GM12878 (cell line): ENCODE data around the gene PSMB9. TPM values are rescaled to one million over a fixed set of nuclear protein-coding genes. Genes with fewer than 3 reads are reported as not detected.

Experiments used
- ATAC-seq: fragments of 200-7000 bp; cut with Tn5 transposase; 3 replicates; pipeline ENCODE4 v1.9.1; 2020; ENCODE audit warnings: mild to moderate bottlenecking, moderate library complexity
- BruUV-seq: library from RNA; stranded (reverse); fragments of 400-500 nt; replicated peaks from 2 replicates; lab custom pipeline; 2021; lab: Mats Ljungman, UMichigan
- CTCF ChIA-PET: fragments of 300-600 bp; sonication (Branson Sonifier 250); formaldehyde crosslinking; extraction: SDS; loops from one replicate; lab custom pipeline; 2021; ENCODE audit warnings: inconsistent platforms; lab: Yijun Ruan, JAX
- POLR2A ChIA-PET: fragments of 350-600 bp; formaldehyde crosslinking; extraction: SDS; loops from one replicate; lab custom pipeline; 2021; ENCODE audit warnings: inconsistent platforms; lab: Charles Lee
- RAD21 ChIA-PET: fragments of 300-600 bp; sonication (Branson Sonifier 250); formaldehyde crosslinking; loops from one replicate; lab custom pipeline; 2023; ENCODE audit warnings: antibody characterized with exemption; ENCODE audit not compliant: unreplicated experiment; lab: Charles Lee
- SMC1A ChIA-PET: fragments of 300-600 bp; sonication (Branson Sonifier 250); formaldehyde crosslinking; loops from one replicate; lab custom pipeline; 2023; ENCODE audit not compliant: unreplicated experiment, uncharacterized antibody; lab: Charles Lee
- DNase-seq: peaks from one replicate; pipeline ENCODE4 v3.0.0-alpha.2; 2011; ENCODE audit warnings: low read depth, low spot score
- FAIRE-seq: peaks from 3 replicates; lab custom pipeline; 2011; peaks lifted over from hg19 to GRCh38; lab: Jason Lieb, UNC
- H2AFZ ChIP-seq: 2 replicates; pipeline ENCODE4 v1.6.0; 2011; ENCODE audit warnings: low read depth, low read length, control low read depth; ENCODE audit not compliant: control insufficient read depth
- H3K27ac ChIP-seq: 2 replicates; pipeline ENCODE4 v1.5.1; 2011; ENCODE audit warnings: control low read depth; ENCODE audit not compliant: control insufficient read depth, insufficient read depth
- H3K27me3 ChIP-seq, 2 experiments: replicated peaks in 1 of 2; 2 replicates each; pipeline versions ENCODE4 v1.6.0 to v1.6.1; 2011; ENCODE audit warnings: low read length in 1 of 2; ENCODE audit not compliant: control insufficient read depth in 2 of 2, insufficient read depth in 2 of 2
- H3K36me3 ChIP-seq, 2 experiments: 2 replicates each; pipeline ENCODE4 v1.5.1; 2011; ENCODE audit warnings: low read length in 1 of 2; ENCODE audit not compliant: control insufficient read depth in 2 of 2, insufficient read depth in 2 of 2
- H3K4me1 ChIP-seq: 2 replicates; pipeline ENCODE4 v1.6.1; 2011; ENCODE audit warnings: mild to moderate bottlenecking, low read length, moderate library complexity, mixed read lengths; ENCODE audit not compliant: control insufficient read depth, insufficient read depth
- H3K4me2 ChIP-seq: 2 replicates; pipeline ENCODE4 v1.6.0; 2011; ENCODE audit warnings: control low read depth; ENCODE audit not compliant: control insufficient read depth, insufficient read depth
- H3K4me3 ChIP-seq: fragments of 200-600 bp; sonication (generic); 2 replicates; pipeline ENCODE4 v1.5.1; 2016
- H3K79me2 ChIP-seq: 2 replicates; pipeline ENCODE4 v1.6.0; 2011; ENCODE audit warnings: low read length; ENCODE audit not compliant: control insufficient read depth, insufficient read depth
- H3K9ac ChIP-seq: 2 replicates; pipeline ENCODE4 v1.8.0; 2011; ENCODE audit warnings: low read length, control low read depth, mixed read lengths; ENCODE audit not compliant: control insufficient read depth, insufficient read depth
- H3K9me3 ChIP-seq: replicated peaks from 3 replicates; pipeline ENCODE4 v1.5.1; 2011; ENCODE audit warnings: mild to moderate bottlenecking, low read length; ENCODE audit not compliant: control insufficient read depth, insufficient read depth
- H4K20me1 ChIP-seq: 2 replicates; pipeline ENCODE4 v1.6.0; 2011; ENCODE audit not compliant: control insufficient read depth, insufficient read depth
- E2F4 ChIP-seq: IDR thresholded peaks from 2 replicates; pipeline ENCODE4 v1.6.1; 2012; ENCODE audit warnings: low read depth, low read length, improper control_type of control experiment
- EED ChIP-seq: sonication (generic); IDR thresholded peaks from 2 replicates; pipeline ENCODE4 v1.6.1; 2016; ENCODE audit warnings: antibody characterized with exemption, low read depth
- MEF2A ChIP-seq: IDR thresholded peaks from 2 replicates; pipeline ENCODE4 v1.6.1; 2011; ENCODE audit warnings: low read depth, mild to moderate bottlenecking, low read length, moderate library complexity; ENCODE audit not compliant: insufficient read depth
- NBN ChIP-seq: fragments of 450-650 bp; IDR thresholded peaks from 2 replicates; pipeline ENCODE4 v1.6.1; 2016
- NFIC ChIP-seq: IDR thresholded peaks from 2 replicates; pipeline ENCODE4 v1.6.1; 2012; ENCODE audit warnings: low read depth, mild to moderate bottlenecking, inconsistent platforms, low read length, moderate library complexity
- PAX8 ChIP-seq: fragments of 450-650 bp; IDR thresholded peaks from 2 replicates; pipeline ENCODE4 v1.6.1; 2017; ENCODE audit warnings: mild to moderate bottlenecking, moderate library complexity
- RAD21 ChIP-seq: IDR thresholded peaks from 2 replicates; pipeline ENCODE4 v1.6.1; 2011; ENCODE audit warnings: mild to moderate bottlenecking, low read depth, low read length, moderate library complexity; ENCODE audit not compliant: insufficient read depth
- SMC3 ChIP-seq: IDR thresholded peaks from 2 replicates; pipeline ENCODE4 v1.6.1; 2011; ENCODE audit warnings: low read length, improper control_type of control experiment, borderline replicate concordance
- SRF ChIP-seq, 2 experiments: IDR thresholded peaks; 2 replicates each; pipeline ENCODE4 v1.6.1; 2011; ENCODE audit warnings: low read depth in 2 of 2, low read length in 2 of 2, mild to moderate bottlenecking in 1 of 2, moderate library complexity in 1 of 2
- YY1 ChIP-seq: IDR thresholded peaks from 2 replicates; pipeline ENCODE4 v1.6.1; 2011; ENCODE audit warnings: low read depth, mild to moderate bottlenecking, low read length
- WGBS: methylation state at CpG from one replicate; pipeline ENCODE4 v1.1.6; 2016; ENCODE audit warnings: low lambda C conversion rate; ENCODE audit not compliant: insufficient replicate concordance, insufficient coverage; ENCODE audit errors: missing lambda C conversion rate; 5-methylcytosine and 5-hydroxymethylcytosine counted together
- in situ Hi-C: fragments of 300-500 bp; cut with MboI; formaldehyde crosslinking; loops from 9 replicates; pipeline ENCODE4 v1.14.3; 2018; ENCODE audit warnings: mixed read lengths
- intact Hi-C: fragments of 100-400 bp; cut with micrococcal nuclease; formaldehyde crosslinking; loops from one replicate; pipeline ENCODE4 v1.14.2; 2022; ENCODE audit not compliant: unreplicated experiment
- polyA plus RNA-seq, 11 experiments: library from polyadenylated mRNA; depleted of rRNA in 4 of 11; unstranded in 6 of 11; stranded (reverse) in 5 of 11; fragments of >200 nt; fragmentation: Nextera tagmentation in 4 of 11; fragmentation: Illumina TruSeq in 1 of 11; extraction: Ambion mirVana in 4 of 11; extraction: Trizol in 1 of 11; gene quantifications; 1 replicate in 1 of 11; 2 replicates in 10 of 11; pipeline versions ENCODE4 v1.2.1 to v1.2.3, GENCODE V29; 2011 to 2016; ENCODE audit warnings: inconsistent platforms in 2 of 11, missing spikeins in 2 of 11, low read depth in 1 of 11
- total RNA-seq, 4 experiments: library from RNA; depleted of rRNA in 3 of 4; stranded (reverse); fragments of >200 nt in 3 of 4; fragmentation: Illumina TruSeq in 1 of 4; extraction: Trizol in 1 of 4; gene quantifications; 2 replicates each; pipeline versions ENCODE4 v1.2.1 to v1.2.3, GENCODE V29; 2013 to 2021
- TF ChIP-seq, protein P1 (sequence below): fragments of 450-650 bp; IDR thresholded peaks from 2 replicates; pipeline ENCODE4 v1.6.1; 2017; ENCODE audit warnings: mild to moderate bottlenecking
- TF ChIP-seq, protein P2 (sequence below), 3 experiments: IDR thresholded peaks in 2 of 3; conservative IDR thresholded peaks in 1 of 3; 2 replicates each; pipeline ENCODE4 v1.5.1; 2011; ENCODE audit warnings: low read depth in 3 of 3, low read length in 3 of 3, mild to moderate bottlenecking in 3 of 3, control low read depth in 2 of 3, moderate library complexity in 2 of 3, inconsistent platforms in 1 of 3, mixed read lengths in 1 of 3; ENCODE audit not compliant: control insufficient read depth in 2 of 3, insufficient read depth in 1 of 3; ENCODE audit errors: extremely low read depth in 1 of 3
- TF ChIP-seq, protein P3 (sequence below): fragments of 450-650 bp; IDR thresholded peaks from 2 replicates; pipeline ENCODE4 v1.6.1; 2017; ENCODE audit warnings: mild to moderate bottlenecking, low read depth, inconsistent platforms; ENCODE audit not compliant: poor library complexity, severe bottlenecking
- TF ChIP-seq, protein P4 (sequence below): fragments of 450-650 bp; IDR thresholded peaks from 2 replicates; pipeline ENCODE4 v1.6.1; 2016; ENCODE audit warnings: mild to moderate bottlenecking

Gene PSMB9
- total and polyA plus RNA-seq, 10 of the 15 experiments (the other 5 are each of a cell fraction or from before 2014, with no cell fraction given), result 167 to 517 (median 275) TPM

DNA sequence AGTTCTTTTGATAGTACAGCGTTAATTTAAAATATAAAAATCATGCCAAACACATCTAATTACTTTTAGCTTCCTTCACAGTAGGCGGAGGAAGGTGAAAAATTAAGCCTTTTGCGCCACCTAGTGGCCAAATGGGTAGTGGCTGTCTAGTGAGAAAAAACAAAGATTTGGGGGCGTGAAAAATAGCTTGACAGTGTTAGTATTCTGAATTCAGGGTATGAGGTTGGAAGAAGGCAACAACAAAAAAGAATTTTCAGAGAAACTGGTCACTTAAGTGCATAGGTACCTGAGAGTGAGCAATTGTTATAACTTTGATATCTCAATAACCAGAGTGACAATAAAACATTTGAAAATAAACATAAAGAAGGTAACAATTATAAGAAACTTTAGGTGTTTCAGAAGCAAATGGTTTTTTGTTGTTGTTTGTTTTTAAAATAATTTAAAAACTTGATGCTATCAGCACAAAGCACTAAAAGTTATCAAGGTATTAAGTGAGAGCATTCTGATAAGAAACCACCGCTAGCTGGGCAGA, 14.3 kb downstream of the PSMB9 start:
- peak; percentile 88 for ATAC-seq
- BruUV-seq, result no TSS peak
- POLR2A ChIA-PET, result interaction anchor here (0.9 to 4.1 kb wide), 15 partner anchors 9 to 454 kb away, joined by 3 to 56 read pairs (median 4); partner anchors contain the start of genes PSMB8, PSMB9, TAP1 and TAP2
- TF ChIP-seq E2F4 (no peak), NBN (peak; percentile 25; the same call in 1 of the 2 replicates), PAX8 (peak; percentile 63; the same call in 1 of the 2 replicates), NFIC (no peak), SRF (IDR thresholded peaks at IDR 0.05; ENCODE audit: low read depth in 2 of 2, low read length in 2 of 2) (no peak), MEF2A (0 out of 2 replicates have a peak, but pooled peaks have one; percentile 28), EED (no peak), YY1 (peak; percentile 56; the same call in 1 of the 2 replicates), RAD21 (peak; percentile 84), SMC3 (peak; percentile 86)
- TF ChIP-seq, protein P1, sequence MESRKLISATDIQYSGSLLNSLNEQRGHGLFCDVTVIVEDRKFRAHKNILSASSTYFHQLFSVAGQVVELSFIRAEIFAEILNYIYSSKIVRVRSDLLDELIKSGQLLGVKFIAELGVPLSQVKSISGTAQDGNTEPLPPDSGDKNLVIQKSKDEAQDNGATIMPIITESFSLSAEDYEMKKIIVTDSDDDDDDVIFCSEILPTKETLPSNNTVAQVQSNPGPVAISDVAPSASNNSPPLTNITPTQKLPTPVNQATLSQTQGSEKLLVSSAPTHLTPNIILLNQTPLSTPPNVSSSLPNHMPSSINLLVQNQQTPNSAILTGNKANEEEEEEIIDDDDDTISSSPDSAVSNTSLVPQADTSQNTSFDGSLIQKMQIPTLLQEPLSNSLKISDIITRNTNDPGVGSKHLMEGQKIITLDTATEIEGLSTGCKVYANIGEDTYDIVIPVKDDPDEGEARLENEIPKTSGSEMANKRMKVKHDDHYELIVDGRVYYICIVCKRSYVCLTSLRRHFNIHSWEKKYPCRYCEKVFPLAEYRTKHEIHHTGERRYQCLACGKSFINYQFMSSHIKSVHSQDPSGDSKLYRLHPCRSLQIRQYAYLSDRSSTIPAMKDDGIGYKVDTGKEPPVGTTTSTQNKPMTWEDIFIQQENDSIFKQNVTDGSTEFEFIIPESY, result no peak
- TF ChIP-seq, protein P2, sequence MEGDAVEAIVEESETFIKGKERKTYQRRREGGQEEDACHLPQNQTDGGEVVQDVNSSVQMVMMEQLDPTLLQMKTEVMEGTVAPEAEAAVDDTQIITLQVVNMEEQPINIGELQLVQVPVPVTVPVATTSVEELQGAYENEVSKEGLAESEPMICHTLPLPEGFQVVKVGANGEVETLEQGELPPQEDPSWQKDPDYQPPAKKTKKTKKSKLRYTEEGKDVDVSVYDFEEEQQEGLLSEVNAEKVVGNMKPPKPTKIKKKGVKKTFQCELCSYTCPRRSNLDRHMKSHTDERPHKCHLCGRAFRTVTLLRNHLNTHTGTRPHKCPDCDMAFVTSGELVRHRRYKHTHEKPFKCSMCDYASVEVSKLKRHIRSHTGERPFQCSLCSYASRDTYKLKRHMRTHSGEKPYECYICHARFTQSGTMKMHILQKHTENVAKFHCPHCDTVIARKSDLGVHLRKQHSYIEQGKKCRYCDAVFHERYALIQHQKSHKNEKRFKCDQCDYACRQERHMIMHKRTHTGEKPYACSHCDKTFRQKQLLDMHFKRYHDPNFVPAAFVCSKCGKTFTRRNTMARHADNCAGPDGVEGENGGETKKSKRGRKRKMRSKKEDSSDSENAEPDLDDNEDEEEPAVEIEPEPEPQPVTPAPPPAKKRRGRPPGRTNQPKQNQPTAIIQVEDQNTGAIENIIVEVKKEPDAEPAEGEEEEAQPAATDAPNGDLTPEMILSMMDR (IDR thresholded peaks at IDR 0.05 in 2 of 3, conservative IDR thresholded peaks at IDR 0.05 in 1 of 3; ENCODE audit: control insufficient read depth in 2 of 3, extremely low read depth in 1 of 3, insufficient read depth in 1 of 3, low read depth in 3 of 3, low read length in 3 of 3), result peak; percentile 67 to 85 (median 85)
- TF ChIP-seq, protein P3, sequence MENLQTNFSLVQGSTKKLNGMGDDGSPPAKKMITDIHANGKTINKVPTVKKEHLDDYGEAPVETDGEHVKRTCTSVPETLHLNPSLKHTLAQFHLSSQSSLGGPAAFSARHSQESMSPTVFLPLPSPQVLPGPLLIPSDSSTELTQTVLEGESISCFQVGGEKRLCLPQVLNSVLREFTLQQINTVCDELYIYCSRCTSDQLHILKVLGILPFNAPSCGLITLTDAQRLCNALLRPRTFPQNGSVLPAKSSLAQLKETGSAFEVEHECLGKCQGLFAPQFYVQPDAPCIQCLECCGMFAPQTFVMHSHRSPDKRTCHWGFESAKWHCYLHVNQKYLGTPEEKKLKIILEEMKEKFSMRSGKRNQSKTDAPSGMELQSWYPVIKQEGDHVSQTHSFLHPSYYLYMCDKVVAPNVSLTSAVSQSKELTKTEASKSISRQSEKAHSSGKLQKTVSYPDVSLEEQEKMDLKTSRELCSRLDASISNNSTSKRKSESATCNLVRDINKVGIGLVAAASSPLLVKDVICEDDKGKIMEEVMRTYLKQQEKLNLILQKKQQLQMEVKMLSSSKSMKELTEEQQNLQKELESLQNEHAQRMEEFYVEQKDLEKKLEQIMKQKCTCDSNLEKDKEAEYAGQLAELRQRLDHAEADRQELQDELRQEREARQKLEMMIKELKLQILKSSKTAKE, result peak; percentile 15
- TF ChIP-seq, protein P4, sequence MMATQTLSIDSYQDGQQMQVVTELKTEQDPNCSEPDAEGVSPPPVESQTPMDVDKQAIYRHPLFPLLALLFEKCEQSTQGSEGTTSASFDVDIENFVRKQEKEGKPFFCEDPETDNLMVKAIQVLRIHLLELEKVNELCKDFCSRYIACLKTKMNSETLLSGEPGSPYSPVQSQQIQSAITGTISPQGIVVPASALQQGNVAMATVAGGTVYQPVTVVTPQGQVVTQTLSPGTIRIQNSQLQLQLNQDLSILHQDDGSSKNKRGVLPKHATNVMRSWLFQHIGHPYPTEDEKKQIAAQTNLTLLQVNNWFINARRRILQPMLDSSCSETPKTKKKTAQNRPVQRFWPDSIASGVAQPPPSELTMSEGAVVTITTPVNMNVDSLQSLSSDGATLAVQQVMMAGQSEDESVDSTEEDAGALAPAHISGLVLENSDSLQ, result 0 out of 2 replicates have a peak, but pooled peaks have one; percentile 31

More for the DNA sequence above, 14.3 kb downstream of the PSMB9 start:
- no peak overlapping the region for H3K4me3 ChIP-seq
- no peaks in the 10 kb centered on the region for H4K20me1 ChIP-seq
- intact Hi-C loops, result loop anchor here (1.0 to 5.0 kb wide), 6 partner anchors 30 to 456 kb away; partner anchors contain the start of genes HLA-DRA and TAP2
- no peaks in the 10 kb centered on the region for H3K79me2 ChIP-seq
- H3K9ac ChIP-seq, result no peak overlapping the region
- H3K4me1 ChIP-seq, result peaks cover 23% of the 10 kb centered on the region
- no peaks in the 10 kb centered on the region for H3K36me3 ChIP-seq
- H3K9me3 ChIP-seq, result no peaks in the 10 kb centered on the region
- FAIRE-seq (peak; percentile 86), DNase-seq (no peak)
- peak overlapping the region; percentile 78; the same call in 1 of the 2 replicates for H3K4me2 ChIP-seq
- in situ Hi-C loops, result loop anchor here (5.0 kb wide), 1 partner anchor 456 kb away; no protein-coding TSS in a partner anchor
- ChIA-PET CTCF (interaction anchor here (0.6 to 6.6 kb wide), 63 partner anchors 10 to 1164 kb away, joined by 3 to 311 read pairs (median 5); partner anchors contain the start of genes BRD2, HLA-DMA, HLA-DOB and HLA-DQA1), RAD21 (interaction anchor here (0.7 to 7.2 kb wide), 43 partner anchors 10 to 455 kb away, joined by 3 to 236 read pairs (median 5); partner anchors contain the start of genes HLA-DMA, HLA-DMB, HLA-DOB and PSMB8), SMC1A (interaction anchor here (0.6 to 6.7 kb wide), 68 partner anchors 10 to 623 kb away, joined by 3 to 226 read pairs (median 5); partner anchors contain the start of genes HLA-DMA, HLA-DOB, PSMB8 and PSMB9)
- 20% methylated on average over 5 of the region's 5 CpGs for WGBS
- no peak overlapping the region for H3K27ac ChIP-seq
- H3K27me3 ChIP-seq, result no peaks in the 10 kb centered on the region
- H2AFZ ChIP-seq, result no peak overlapping the region
